Prostate gland (tissue), 2 donors: ENCODE measurements around the gene FAM83C. TPM values are rescaled to one million over a fixed set of nuclear protein-coding genes. Genes with fewer than 3 reads are reported as not detected.

Source experiments
- DNase-seq: peaks from one replicate; pipeline ENCODE4 v3.0.0-alpha.2; 2019; ENCODE audit warnings: low spot score
- H3K27ac ChIP-seq, 2 donors: fragments of 200-600 bp; sonication (generic); 2 replicates each; pipeline ENCODE4 v1.5.1; 2017 to 2019
- H3K27me3 ChIP-seq: fragments of 200-600 bp; sonication (generic); replicated peaks from 2 replicates; pipeline ENCODE4 v1.5.1; 2019; ENCODE audit not compliant: insufficient read depth
- H3K36me3 ChIP-seq, 2 donors: fragments of 200-600 bp; sonication (generic); 1 replicate in 1 of 2; 2 replicates in 1 of 2; pipeline versions ENCODE4 v1.5.1 to v1.8.1; 2017 to 2019
- H3K4me1 ChIP-seq: fragments of 200-600 bp; sonication (generic); replicated peaks from 2 replicates; pipeline ENCODE4 v1.5.1; 2019
- H3K4me3 ChIP-seq, 2 donors: fragments of 200-600 bp; sonication (generic); 2 replicates each; pipeline ENCODE4 v1.5.1; 2017 to 2019
- H3K9me3 ChIP-seq: fragments of 200-600 bp; sonication (generic); 2 replicates; pipeline ENCODE4 v1.5.1; 2017
- CTCF ChIP-seq, 4 experiments: fragments of 200-600 bp in 2 of 4; fragments of 450-650 bp in 2 of 4; sonication (generic) in 2 of 4; IDR thresholded peaks; 1 replicate in 3 of 4; 2 replicates in 1 of 4; pipeline ENCODE4 v1.5.1; 2016 to 2019; ENCODE audit warnings: antibody characterized with exemption in 4 of 4, mild to moderate bottlenecking in 2 of 4, moderate library complexity in 2 of 4
- POLR2A ChIP-seq: fragments of 450-650 bp; IDR thresholded peaks from one replicate; pipeline ENCODE4 v1.6.1; 2016; ENCODE audit warnings: antibody characterized with exemption, mild to moderate bottlenecking
- POLR2AphosphoS5 ChIP-seq: sonication (generic); formaldehyde crosslinking; IDR thresholded peaks from one replicate; pipeline ENCODE4 v1.6.1; 2017; ENCODE audit warnings: antibody characterized with exemption
- WGBS: methylation state at CpG from one replicate; pipeline ENCODE4 v1.1.5; 2018; 5-methylcytosine and 5-hydroxymethylcytosine counted together
- intact Hi-C: fragments of 100-400 bp; cut with DNase I; formaldehyde crosslinking; loops from one replicate; pipeline ENCODE4 v1.14.2; 2022
- total RNA-seq, 2 donors: library from RNA; depleted of rRNA; stranded (reverse); fragments of >200 nt; gene quantifications; one replicate each; pipeline ENCODE4 v1.1.0, GENCODE V29; 2016

Gene FAM83C
- total RNA-seq, 2 donors from 2014 or later: 0.28 to 0.36 TPM

GRCh38 chr20:35287509-35288324 lies 4.5 kb downstream of the FAM83C start:
- no peak overlapping the region for H3K27ac ChIP-seq
- no peak overlapping the region for H3K4me3 ChIP-seq
- H3K27me3 ChIP-seq: no peaks in the 10 kb centered on the region
- no peak for DNase-seq
- WGBS: 90% methylated on average over 27 of the region's 28 CpGs
- intact Hi-C loops: no loop called here
- H3K9me3 ChIP-seq: no peaks in the 10 kb centered on the region
- TF ChIP-seq POLR2A: no peak
- H3K4me1 ChIP-seq: no peaks in the 10 kb centered on the region
- no peaks in the 10 kb centered on the region for H3K36me3 ChIP-seq

GRCh38 chr20:35286899-35287508 lies 5.2 kb downstream of the FAM83C start:
- no peak for TF ChIP-seq POLR2AphosphoS5
- no peak for TF ChIP-seq POLR2A
- TF ChIP-seq CTCF (IDR thresholded peaks at IDR 0.05): no peak
- intact Hi-C loops: no loop called here
- H3K27me3 ChIP-seq: no peaks in the 10 kb centered on the region
- WGBS: 94% methylated on average over 13 of the region's 17 CpGs
- H3K4me1 ChIP-seq: no peaks in the 10 kb centered on the region
- H3K9me3 ChIP-seq: no peaks in the 10 kb centered on the region
- no peak overlapping the region for H3K4me3 ChIP-seq
- H3K36me3 ChIP-seq: no peaks in the 10 kb centered on the region
- no peak overlapping the region for H3K27ac ChIP-seq
- no peak for DNase-seq

GRCh38 chr20:35286077-35286898 lies 5.9 kb downstream of the FAM83C start:
- Histone ChIP-seq H3K36me3 (no peaks in the 10 kb centered on the region), H3K27ac (no peak overlapping the region), H3K4me3 (no peak overlapping the region), H3K4me1 (no peaks in the 10 kb centered on the region), H3K27me3 (no peaks in the 10 kb centered on the region), H3K9me3 (no peaks in the 10 kb centered on the region)
- 88% methylated on average over 9 of the region's 12 CpGs for WGBS
- intact Hi-C loops: no loop called here
- DNase-seq: no peak
- no peak for TF ChIP-seq POLR2AphosphoS5
- TF ChIP-seq POLR2A: no peak
- TF ChIP-seq CTCF (IDR thresholded peaks at IDR 0.05): no peak

- WGBS: 71% methylated on average over 5 of the region's 5 CpGs
- intact Hi-C loops: no loop called here
- H3K27ac ChIP-seq: no peak overlapping the region
- no peak for TF ChIP-seq CTCF (IDR thresholded peaks at IDR 0.05)
- TF ChIP-seq POLR2AphosphoS5: no peak
- no peak for TF ChIP-seq POLR2A
- H3K4me3 ChIP-seq: no peak overlapping the region
- no peaks in the 10 kb centered on the region for H3K36me3 ChIP-seq
- no peaks in the 10 kb centered on the region for H3K27me3 ChIP-seq
- no peak for DNase-seq
- H3K9me3 ChIP-seq: no peaks in the 10 kb centered on the region
- H3K4me1 ChIP-seq: no peaks in the 10 kb centered on the region
These were observed 6.5 kb downstream of the FAM83C start for GRCh38 chr20:35285806-35286076.

GRCh38 chr20:35284992-35285805 lies 7.0 kb downstream of the FAM83C start:
- peak overlapping the region; percentile 66 to 87 for H3K4me3 ChIP-seq
- DNase-seq: no peak
- no peaks in the 10 kb centered on the region for H3K27me3 ChIP-seq
- H3K27ac ChIP-seq: peak overlapping the region; percentile 71 to 80
- WGBS: 43% methylated on average over 19 of the region's 19 CpGs
- no peaks in the 10 kb centered on the region for H3K9me3 ChIP-seq
- intact Hi-C loops: no loop called here
- H3K36me3 ChIP-seq: no peaks in the 10 kb centered on the region
- no peaks in the 10 kb centered on the region for H3K4me1 ChIP-seq
- TF ChIP-seq POLR2A (no peak), POLR2AphosphoS5 (no peak), CTCF (IDR thresholded peaks at IDR 0.05) (no peak)
